GM19455 (cell line): ENCODE data around the gene POT1.

ENCODE experiments used
- ATAC-seq: cut with Tn5 transposase; IDR thresholded peaks from one replicate; pipeline ENCODE4 v1.9.1; 2021; ENCODE audit not compliant: unreplicated experiment

POT1 gene

DNA sequence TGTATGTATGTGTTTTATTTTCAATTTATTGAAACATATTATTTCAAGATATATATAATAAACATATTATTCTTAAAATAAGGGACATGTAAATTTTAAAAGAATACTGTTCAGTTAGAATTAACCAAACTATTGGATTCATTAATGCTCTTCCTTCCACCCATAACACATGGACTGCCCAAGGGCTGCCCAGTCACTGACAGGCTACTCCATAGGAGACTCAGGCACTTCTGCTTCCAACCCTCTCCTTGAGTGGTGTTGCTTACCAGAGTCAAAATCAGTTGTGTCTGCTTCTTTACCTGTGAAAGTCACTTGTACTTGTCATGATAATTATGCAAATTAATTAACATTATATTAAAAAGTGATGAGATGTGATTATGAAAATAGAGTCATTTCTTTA lies 154.2 kb downstream of the POT1 start:
- no peak for ATAC-seq

DNA sequence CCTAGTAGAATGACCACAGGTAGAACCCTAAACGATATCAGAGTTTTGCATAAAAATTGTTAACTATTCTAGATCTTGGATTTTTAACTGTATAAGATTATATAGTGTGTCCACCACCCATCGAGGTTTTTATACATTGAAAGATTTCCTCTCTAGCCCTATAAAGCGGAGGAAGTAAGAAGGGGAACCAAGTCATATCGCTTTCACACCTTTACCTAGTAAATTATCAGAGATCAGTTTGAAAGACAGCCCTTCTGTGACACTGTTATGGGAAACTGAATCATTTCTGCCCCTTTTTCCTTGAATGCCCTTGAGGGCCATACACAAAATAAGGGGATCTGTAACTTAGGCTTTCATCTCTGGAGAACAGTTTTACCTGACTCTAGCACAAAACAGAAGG lies 155.7 kb downstream of the POT1 start:
- ATAC-seq, result no peak

DNA sequence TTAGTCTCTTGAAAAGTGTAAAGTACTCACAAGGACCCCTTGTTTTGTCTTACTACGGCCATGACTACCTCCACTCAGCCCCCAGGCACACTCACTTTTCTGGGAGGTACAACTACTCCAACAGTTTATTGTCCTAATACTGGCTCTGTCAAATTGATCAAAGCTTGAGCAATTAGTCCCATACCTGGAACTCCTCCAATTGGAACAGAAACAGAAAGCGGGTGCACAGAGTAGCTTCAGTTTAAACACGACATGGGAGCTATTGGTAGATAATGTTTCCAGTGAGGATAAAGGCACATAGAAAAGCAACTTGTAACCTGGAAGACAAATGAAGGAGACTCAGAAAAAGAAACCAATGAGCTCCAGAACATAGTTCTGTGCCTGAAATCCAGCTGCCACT lies 156.3 kb downstream of the POT1 start:
- ATAC-seq, result no peak
